Measurements from ENCODE around the gene TSC22D1. TPM values are rescaled to one million over a fixed set of nuclear protein-coding genes. Genes with fewer than 3 reads are reported as not detected.
A peak's percentile ranks its signal among the peaks of the same experiment; 100 is the strongest.

The TSC22D1 gene
- total RNA-seq, 1 experiment from 2014 or later = 194 TPM

GRCh38 chr13:44620057-44620456, 43.9 kb upstream of the TSC22D1 start:
- H3K27ac ChIP-seq (ENCODE audit: low read length) = no peak overlapping the region

DNA sequence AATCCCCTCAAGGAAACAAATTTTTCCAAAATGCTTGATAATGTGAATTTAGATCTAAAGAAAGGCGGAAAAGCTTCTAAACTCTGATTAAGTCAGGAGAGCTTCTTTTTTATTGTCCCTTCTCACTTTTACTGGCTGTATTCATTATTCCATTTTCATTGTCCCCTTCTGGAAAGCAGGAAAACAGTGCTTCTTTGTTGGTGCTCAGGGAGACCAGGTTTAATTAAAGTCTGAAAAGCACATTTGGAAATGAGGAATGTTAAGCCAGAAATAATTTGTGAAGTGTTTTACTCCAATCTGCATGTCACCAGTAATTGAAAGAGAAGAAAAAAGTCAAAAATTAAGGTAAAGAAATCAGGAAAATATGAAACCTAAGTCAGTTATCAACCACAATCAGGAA, 43.5 kb upstream of the TSC22D1 start:
- Histone ChIP-seq H3K4me1 (ENCODE audit: insufficient read depth, low read length) (no peaks in the 10 kb centered on the region), H3F3A (ENCODE audit: low read length, unreplicated experiment) (no peaks in the 10 kb centered on the region), H3K9me3 (ENCODE audit: low read length) (no peaks in the 10 kb centered on the region), H4K20me1 (ENCODE audit: low read length) (no peaks in the 10 kb centered on the region), H3K27ac (ENCODE audit: low read length) (no peak overlapping the region), H2AFZ (ENCODE audit: low read length) (no peak overlapping the region), H3K79me2 (ENCODE audit: low read length) (no peaks in the 10 kb centered on the region), H3K4me3 (ENCODE audit: low read length) (no peak overlapping the region), H3K4me2 (ENCODE audit: low read length) (no peak overlapping the region), H3K27me3 (ENCODE audit: low read length) (no peaks in the 10 kb centered on the region), H3K9me2 (replicated peaks; ENCODE audit: low read length) (no peaks in the 10 kb centered on the region), H3K9ac (ENCODE audit: low read length) (no peak overlapping the region), H3K36me3 (ENCODE audit: low read depth, low read length) (no peaks in the 10 kb centered on the region)
- CTCF ChIA-PET = no interaction called here
- TF ChIP-seq EZH2 (IDR thresholded peaks at IDR 0.05; ENCODE audit: low read length, unreplicated experiment) (no peak), EZH2phosphoT487 (IDR thresholded peaks at IDR 0.05; ENCODE audit: borderline replicate concordance, low read length) (no peak), CTCF (conservative IDR thresholded peaks at IDR 0.05; ENCODE audit: low read depth, low read length) (no peak)
- intact Hi-C loops (cut with micrococcal nuclease) = no loop called here
- BruUV-seq (replicated peaks) = no TSS peak
- DNase-seq (no peak), ATAC-seq (no peak)
- POLR2A ChIA-PET (ENCODE audit: unreplicated experiment) = no interaction called here

More at GRCh38 chr13:44620057-44620456, 43.9 kb upstream of the TSC22D1 start:
- Histone ChIP-seq H3K9ac (ENCODE audit: low read length) (no peak overlapping the region), H4K20me1 (ENCODE audit: low read length) (no peaks in the 10 kb centered on the region), H3K4me2 (ENCODE audit: low read length) (no peak overlapping the region), H2AFZ (ENCODE audit: low read length) (no peak overlapping the region), H3K79me2 (ENCODE audit: low read length) (no peaks in the 10 kb centered on the region), H3K4me3 (ENCODE audit: low read length) (no peak overlapping the region), H3K36me3 (ENCODE audit: low read depth, low read length) (no peaks in the 10 kb centered on the region), H3F3A (ENCODE audit: low read length, unreplicated experiment) (no peaks in the 10 kb centered on the region), H3K9me2 (replicated peaks; ENCODE audit: low read length) (no peaks in the 10 kb centered on the region), H3K27me3 (ENCODE audit: low read length) (no peaks in the 10 kb centered on the region), H3K4me1 (ENCODE audit: insufficient read depth, low read length) (no peaks in the 10 kb centered on the region), H3K9me3 (ENCODE audit: low read length) (no peaks in the 10 kb centered on the region)
- peak; percentile 16 for DNase-seq
- BruUV-seq (replicated peaks) = no TSS peak
- intact Hi-C loops (cut with micrococcal nuclease) = no loop called here
- POLR2A ChIA-PET (ENCODE audit: unreplicated experiment) = no interaction called here
- no peak for TF ChIP-seq EZH2phosphoT487 (IDR thresholded peaks at IDR 0.05; ENCODE audit: borderline replicate concordance, low read length)
- no peak for TF ChIP-seq CTCF (conservative IDR thresholded peaks at IDR 0.05; ENCODE audit: low read depth, low read length)
- no peak for TF ChIP-seq EZH2 (IDR thresholded peaks at IDR 0.05; ENCODE audit: low read length, unreplicated experiment)
- no peak for ATAC-seq
- CTCF ChIA-PET = no interaction called here

- CTCF ChIA-PET = no interaction called here
- DNase-seq (no peak), ATAC-seq (no peak)
- H3K4me3 ChIP-seq (ENCODE audit: low read length) = no peak overlapping the region
- H3K9me2 ChIP-seq (replicated peaks; ENCODE audit: low read length) = no peaks in the 10 kb centered on the region
- H3K4me1 ChIP-seq (ENCODE audit: insufficient read depth, low read length) = no peaks in the 10 kb centered on the region
- intact Hi-C loops (cut with micrococcal nuclease) = no loop called here
- H3K9ac ChIP-seq (ENCODE audit: low read length) = no peak overlapping the region
- H4K20me1 ChIP-seq (ENCODE audit: low read length) = no peaks in the 10 kb centered on the region
- no peak overlapping the region for H3K27ac ChIP-seq (ENCODE audit: low read length)
- H3K27me3 ChIP-seq (ENCODE audit: low read length) = no peaks in the 10 kb centered on the region
- no peaks in the 10 kb centered on the region for H3K79me2 ChIP-seq (ENCODE audit: low read length)
- H3K4me2 ChIP-seq (ENCODE audit: low read length) = no peak overlapping the region
- H3K36me3 ChIP-seq (ENCODE audit: low read depth, low read length) = no peaks in the 10 kb centered on the region
- no peak for TF ChIP-seq EZH2phosphoT487 (IDR thresholded peaks at IDR 0.05; ENCODE audit: borderline replicate concordance, low read length)
- TF ChIP-seq EZH2 (IDR thresholded peaks at IDR 0.05; ENCODE audit: low read length, unreplicated experiment) = no peak
- no peak for TF ChIP-seq CTCF (conservative IDR thresholded peaks at IDR 0.05; ENCODE audit: low read depth, low read length)
- H3F3A ChIP-seq (ENCODE audit: low read length, unreplicated experiment) = no peaks in the 10 kb centered on the region
- POLR2A ChIA-PET (ENCODE audit: unreplicated experiment) = no interaction called here
- BruUV-seq (replicated peaks) = no TSS peak
- H3K9me3 ChIP-seq (ENCODE audit: low read length) = no peaks in the 10 kb centered on the region
- no peak overlapping the region for H2AFZ ChIP-seq (ENCODE audit: low read length)
These were observed 42.2 kb upstream of the TSC22D1 start for GRCh38 chr13:44618326-44618725.
